AG10803 (cell line): ENCODE measurements around the gene GGTA1.

ENCODE experiments used
- DNase-seq: peaks from one replicate; pipeline ENCODE4 v3.0.0; 2010; ENCODE audit warnings: low read depth
- H3K4me3 ChIP-seq: 2 replicates; pipeline ENCODE4 v1.5.1; 2011; ENCODE audit warnings: mild to moderate bottlenecking, low read length, control low read depth
- TF ChIP-seq, protein P1 (sequence below): conservative IDR thresholded peaks from 2 replicates; pipeline ENCODE4 v1.5.1; 2011; ENCODE audit warnings: mild to moderate bottlenecking, low read length, control low read depth, inconsistent platforms

The GGTA1 gene

GRCh38 chr9:121500165-121500478, 478 bp upstream of the GGTA1 start:
- H3K4me3 ChIP-seq = peak overlapping the region; percentile 48
- no peak for DNase-seq
- TF ChIP-seq, protein P1, sequence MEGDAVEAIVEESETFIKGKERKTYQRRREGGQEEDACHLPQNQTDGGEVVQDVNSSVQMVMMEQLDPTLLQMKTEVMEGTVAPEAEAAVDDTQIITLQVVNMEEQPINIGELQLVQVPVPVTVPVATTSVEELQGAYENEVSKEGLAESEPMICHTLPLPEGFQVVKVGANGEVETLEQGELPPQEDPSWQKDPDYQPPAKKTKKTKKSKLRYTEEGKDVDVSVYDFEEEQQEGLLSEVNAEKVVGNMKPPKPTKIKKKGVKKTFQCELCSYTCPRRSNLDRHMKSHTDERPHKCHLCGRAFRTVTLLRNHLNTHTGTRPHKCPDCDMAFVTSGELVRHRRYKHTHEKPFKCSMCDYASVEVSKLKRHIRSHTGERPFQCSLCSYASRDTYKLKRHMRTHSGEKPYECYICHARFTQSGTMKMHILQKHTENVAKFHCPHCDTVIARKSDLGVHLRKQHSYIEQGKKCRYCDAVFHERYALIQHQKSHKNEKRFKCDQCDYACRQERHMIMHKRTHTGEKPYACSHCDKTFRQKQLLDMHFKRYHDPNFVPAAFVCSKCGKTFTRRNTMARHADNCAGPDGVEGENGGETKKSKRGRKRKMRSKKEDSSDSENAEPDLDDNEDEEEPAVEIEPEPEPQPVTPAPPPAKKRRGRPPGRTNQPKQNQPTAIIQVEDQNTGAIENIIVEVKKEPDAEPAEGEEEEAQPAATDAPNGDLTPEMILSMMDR = no peak

DNA sequence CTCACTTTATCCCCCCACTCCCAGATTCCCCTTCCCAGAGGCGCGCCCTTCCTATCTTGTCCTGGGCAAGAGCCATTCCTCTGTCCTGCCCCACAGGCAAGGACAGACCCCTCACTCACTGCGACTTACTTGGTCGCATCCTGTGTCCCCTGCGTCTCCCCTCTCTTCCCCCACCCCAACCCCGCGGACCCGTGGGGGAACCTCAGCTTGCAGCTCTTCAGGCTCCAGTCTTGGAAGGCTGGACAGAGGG, 542 bp downstream of the GGTA1 start:
- H3K4me3 ChIP-seq = peak overlapping the region; percentile 46
- TF ChIP-seq, protein P1 = no peak
- DNase-seq = no peak

- DNase-seq = peak; percentile 48
- TF ChIP-seq, protein P1 = peak; percentile 16; the same call in 1 of the 2 replicates
- H3K4me3 ChIP-seq = peak overlapping the region; percentile 46
Measured at GRCh38 chr9:121498487-121499176, 1.0 kb downstream of the GGTA1 start.

DNA sequence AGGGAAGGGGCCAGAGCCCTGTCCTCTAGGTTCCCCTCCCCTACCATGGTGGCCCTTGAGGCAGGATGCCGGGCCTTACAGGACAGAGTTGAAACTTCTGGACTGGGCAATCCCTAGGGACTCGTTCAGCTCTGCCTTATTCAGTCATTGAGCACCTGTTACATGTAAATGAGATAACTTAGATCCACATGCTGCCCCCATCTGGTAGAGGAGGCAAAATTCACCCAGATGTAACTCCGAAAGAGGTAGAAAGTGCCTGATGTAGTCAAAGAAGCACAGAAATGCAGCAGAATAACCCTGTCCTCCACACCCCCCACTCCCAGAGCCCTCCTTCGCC, 1.5 kb downstream of the GGTA1 start:
- TF ChIP-seq, protein P1 = peak; percentile 78
- DNase-seq = peak; percentile 64
- no peak overlapping the region for H3K4me3 ChIP-seq

DNA sequence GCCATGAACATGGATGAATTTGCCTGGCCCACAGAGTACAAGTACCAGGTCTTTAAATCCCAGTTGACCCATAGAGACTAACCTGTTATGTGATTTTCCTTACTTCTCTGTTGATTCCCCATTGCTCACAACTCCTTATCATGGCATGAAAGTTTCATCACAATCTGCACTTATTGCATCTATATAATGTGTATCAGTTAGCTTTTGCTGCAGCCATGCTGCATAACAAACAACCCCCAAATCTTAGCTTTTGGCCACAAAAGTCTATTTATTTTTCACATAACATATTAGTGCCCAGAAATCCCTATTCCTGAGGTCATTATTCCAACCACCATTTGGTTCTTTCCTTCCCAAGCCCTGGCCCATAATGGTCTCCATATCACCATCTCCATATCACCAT, 3.7 kb downstream of the GGTA1 start:
- no peak for DNase-seq
- TF ChIP-seq, protein P1 = no peak
- H3K4me3 ChIP-seq = no peak overlapping the region

DNA sequence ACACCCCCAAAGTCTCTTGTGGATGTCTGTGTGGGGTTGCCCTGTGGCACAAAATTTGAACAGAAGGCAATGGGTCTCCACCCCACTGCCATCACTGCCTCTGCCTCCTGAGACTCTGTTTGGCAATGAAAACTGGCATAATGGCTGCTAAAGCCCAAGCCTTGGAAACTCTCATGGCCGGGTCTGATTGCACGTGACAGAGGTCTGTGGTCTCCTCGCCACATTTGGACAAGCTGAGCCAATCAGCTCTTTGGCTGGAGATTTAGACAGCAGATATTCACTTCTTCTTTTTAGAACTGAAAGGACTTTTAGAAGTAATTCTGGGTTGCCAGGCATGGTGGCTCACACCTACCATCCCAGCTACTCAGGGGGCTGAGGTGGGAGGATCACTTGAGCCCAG, 5.5 kb downstream of the GGTA1 start:
- TF ChIP-seq, protein P1 = no peak
- H3K4me3 ChIP-seq = no peak overlapping the region
- no peak for DNase-seq

- TF ChIP-seq, protein P1 = no peak
- DNase-seq = no peak
- H3K4me3 ChIP-seq = no peak overlapping the region
Measured at GRCh38 chr9:121491111-121491510, 8.5 kb downstream of the GGTA1 start.
